ENCODE measurements around the gene SPG11. TPM values are rescaled to one million over a fixed set of nuclear protein-coding genes. Genes with fewer than 3 reads are reported as not detected.

SPG11 gene
- total and polyA plus RNA-seq, 2 of the 13 experiments (the other 11 are each of a cell fraction or from before 2014, with no cell fraction given): 31.5 to 40.7 TPM

DNA sequence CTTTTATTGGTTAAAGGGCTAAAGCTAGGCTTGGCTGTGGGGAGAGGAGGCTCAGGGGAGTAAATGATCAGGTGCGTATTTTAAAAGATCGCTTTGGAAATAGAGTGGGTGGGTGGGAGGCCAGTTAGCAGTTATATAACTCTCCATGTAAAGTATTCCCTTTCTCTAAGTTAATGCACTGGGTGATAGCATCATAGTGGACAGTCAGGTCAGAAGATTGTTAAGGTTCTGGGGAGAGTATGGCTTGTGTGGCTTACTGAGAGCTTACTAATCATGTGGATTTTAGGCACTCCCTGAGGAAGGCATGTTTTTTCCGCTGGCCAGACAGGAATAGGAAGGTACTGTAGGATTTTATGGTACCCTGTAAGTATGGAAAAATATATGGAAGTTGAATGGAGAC is 132.8 kb downstream of the SPG11 start:
- Histone ChIP-seq H3K27me3 (ENCODE audit: control insufficient read depth in 1 of 2, insufficient read depth in 2 of 2, low read length in 2 of 2) (no peaks in the 10 kb centered on the region), H3K27ac (ENCODE audit: extremely low read length, insufficient read depth, low read length) (no peak overlapping the region), H3K4me1 (ENCODE audit: insufficient read depth, low read length) (peaks cover 9% of the 10 kb centered on the region), H3K9me3 (ENCODE audit: low read length) (no peaks in the 10 kb centered on the region), H4K20me1 (ENCODE audit: insufficient read depth, low read length) (no peaks in the 10 kb centered on the region), H3K36me3 (replicated peaks in 1 of 2; ENCODE audit: control insufficient read depth in 1 of 2, insufficient read depth in 2 of 2, low read length in 2 of 2) (peaks cover 0 to 2% of the 10 kb centered on the region in 2 experiments; a peak in 1 of 5 replicates), H3K4me3 (replicated peaks in 1 of 3; ENCODE audit: insufficient read depth in 1 of 3, low read depth in 2 of 3, low read length in 3 of 3) (no peak overlapping the region), H3K9ac (ENCODE audit: insufficient read depth, low read depth, low read length) (no peak overlapping the region), H2AFZ (ENCODE audit: low read length) (no peak overlapping the region), H3K4me2 (ENCODE audit: low read depth, low read length) (no peak overlapping the region), H3K79me2 (ENCODE audit: insufficient read depth, low read length) (peaks cover under 1% of the 10 kb centered on the region)
- peak; percentile 38 for ATAC-seq
- WGBS (ENCODE audit: low lambda C conversion rate): 100% methylated on average over 3 of the region's 3 CpGs
- ChIA-PET POLR2A (no interaction called here), CTCF (ENCODE audit: low intra/inter-chr PET ratio, low total read pairs) (no interaction called here)
- BruUV-seq (replicated peaks): no TSS peak
- FAIRE-seq: no peak
- TF ChIP-seq MTA1 (CRISPR knock-in tag; IDR thresholded peaks at IDR 0.05; ENCODE audit: borderline replicate concordance): no peak
- no peak for TF ChIP-seq ZMAT3 (CRISPR knock-in tag; conservative IDR thresholded peaks at IDR 0.05)
- TF ChIP-seq ZNF274 (CRISPR knock-in tag; IDR thresholded peaks at IDR 0.05): no peak
- TF ChIP-seq FLYWCH1 (CRISPR knock-in tag; IDR thresholded peaks at IDR 0.05): no peak
- no peak for TF ChIP-seq ZFP90 (CRISPR knock-in tag; IDR thresholded peaks at IDR 0.05; ENCODE audit: borderline replicate concordance)
- no peak for TF ChIP-seq MLX (CRISPR knock-in tag; IDR thresholded peaks at IDR 0.05)
- TF ChIP-seq EHMT2 (IDR thresholded peaks at IDR 0.05; ENCODE audit: borderline replicate concordance, low read depth, low read length): no peak
- TF ChIP-seq MYPOP (CRISPR knock-in tag; IDR thresholded peaks at IDR 0.05): no peak
- no peak for TF ChIP-seq ONECUT2 (CRISPR knock-in tag; IDR thresholded peaks at IDR 0.05)
- TF ChIP-seq YEATS4 (CRISPR knock-in tag; IDR thresholded peaks at IDR 0.05; ENCODE audit: borderline replicate concordance): no peak
- TF ChIP-seq ZBTB21 (CRISPR knock-in tag; IDR thresholded peaks at IDR 0.05): no peak
- TF ChIP-seq TAF15 (IDR thresholded peaks at IDR 0.05; ENCODE audit: low read depth, low read length, poor library complexity, severe bottlenecking): no peak
- TF ChIP-seq, protein P1, sequence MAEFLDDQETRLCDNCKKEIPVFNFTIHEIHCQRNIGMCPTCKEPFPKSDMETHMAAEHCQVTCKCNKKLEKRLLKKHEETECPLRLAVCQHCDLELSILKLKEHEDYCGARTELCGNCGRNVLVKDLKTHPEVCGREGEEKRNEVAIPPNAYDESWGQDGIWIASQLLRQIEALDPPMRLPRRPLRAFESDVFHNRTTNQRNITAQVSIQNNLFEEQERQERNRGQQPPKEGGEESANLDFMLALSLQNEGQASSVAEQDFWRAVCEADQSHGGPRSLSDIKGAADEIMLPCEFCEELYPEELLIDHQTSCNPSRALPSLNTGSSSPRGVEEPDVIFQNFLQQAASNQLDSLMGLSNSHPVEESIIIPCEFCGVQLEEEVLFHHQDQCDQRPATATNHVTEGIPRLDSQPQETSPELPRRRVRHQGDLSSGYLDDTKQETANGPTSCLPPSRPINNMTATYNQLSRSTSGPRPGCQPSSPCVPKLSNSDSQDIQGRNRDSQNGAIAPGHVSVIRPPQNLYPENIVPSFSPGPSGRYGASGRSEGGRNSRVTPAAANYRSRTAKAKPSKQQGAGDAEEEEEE (CRISPR knock-in tag; IDR thresholded peaks at IDR 0.05; ENCODE audit: borderline replicate concordance): no peak
- TF ChIP-seq ELF4 (CRISPR knock-in tag; IDR thresholded peaks at IDR 0.05; ENCODE audit: borderline replicate concordance): no peak
- TF ChIP-seq ZNF224 (CRISPR knock-in tag; IDR thresholded peaks at IDR 0.05): no peak
- TF ChIP-seq KAT2B (IDR thresholded peaks at IDR 0.05; ENCODE audit: borderline replicate concordance, low read depth, low read length): no peak
- no peak for TF ChIP-seq ZNF709 (CRISPR knock-in tag; IDR thresholded peaks at IDR 0.05)
- no peak for TF ChIP-seq MIER3 (CRISPR knock-in tag; IDR thresholded peaks at IDR 0.05; ENCODE audit: borderline replicate concordance)
- in situ Hi-C loops (cut with HindIII; ENCODE audit: extremely low pct_ligation_motif_present, low pct_unique_long_range_greater_than_20kb): no loop called here
- intact Hi-C loops (cut with micrococcal nuclease; ENCODE audit: unreplicated experiment): no loop called here
- no peak for DNase-seq (ENCODE audit: low spot score)
